Astrocyte (in vitro differentiated cells and primary cell): ENCODE data around the gene PPP1R11. TPM values are rescaled to one million over a fixed set of nuclear protein-coding genes. Genes with fewer than 3 reads are reported as not detected.

Source experiments
- DNase-seq: peaks from one replicate; pipeline ENCODE4 v3.0.0-alpha.2; 2010; ENCODE audit warnings: low read depth
- FAIRE-seq: peaks from 2 replicates; lab custom pipeline; 2011; peaks lifted over from hg19 to GRCh38; lab: Jason Lieb, UNC
- H2AFZ ChIP-seq: 2 replicates; pipeline ENCODE4 v1.6.0; 2012; ENCODE audit warnings: low read depth, low read length, inconsistent platforms
- H3K27ac ChIP-seq: 2 replicates; pipeline ENCODE4 v1.5.1; 2011; ENCODE audit warnings: low read depth, low read length, inconsistent platforms
- H3K27me3 ChIP-seq: 2 replicates; pipeline ENCODE4 v1.6.0; 2011; ENCODE audit warnings: low read length, inconsistent platforms; ENCODE audit not compliant: insufficient read depth
- H3K36me3 ChIP-seq: 2 replicates; pipeline ENCODE4 v1.5.1; 2011; ENCODE audit warnings: low read length, inconsistent platforms; ENCODE audit not compliant: insufficient read depth
- H3K4me1 ChIP-seq: 2 replicates; pipeline ENCODE4 v1.5.1; 2011; ENCODE audit warnings: low read length, inconsistent platforms; ENCODE audit not compliant: insufficient read depth
- H3K4me2 ChIP-seq: 2 replicates; pipeline ENCODE4 v1.6.0; 2012; ENCODE audit warnings: low read length, inconsistent platforms
- H3K4me3 ChIP-seq: 2 replicates; pipeline ENCODE4 v1.5.1; 2011; ENCODE audit warnings: low read depth, mild to moderate bottlenecking, low read length, inconsistent platforms; ENCODE audit not compliant: insufficient read depth
- H3K79me2 ChIP-seq: 2 replicates; pipeline ENCODE4 v1.6.0; 2012; ENCODE audit warnings: mild to moderate bottlenecking, low read length, inconsistent platforms; ENCODE audit not compliant: insufficient read depth
- H3K9ac ChIP-seq: 2 replicates; pipeline ENCODE4 v1.6.0; 2012; ENCODE audit warnings: mild to moderate bottlenecking, low read length, inconsistent platforms
- H3K9me3 ChIP-seq: 2 replicates; pipeline ENCODE4 v1.5.1; 2012; ENCODE audit warnings: low read depth, mild to moderate bottlenecking, low read length, inconsistent platforms; ENCODE audit not compliant: insufficient read depth
- H4K20me1 ChIP-seq: 2 replicates; pipeline ENCODE4 v1.6.0; 2012; ENCODE audit warnings: low read length, inconsistent platforms; ENCODE audit not compliant: insufficient read depth
- H3K27ac Mint-ChIP-seq: one replicate; pipeline ENCODE4 v1.8.0; 2021; ENCODE audit warnings: mild to moderate bottlenecking, mixed read lengths; ENCODE audit not compliant: unreplicated experiment
- H3K27me3 Mint-ChIP-seq: one replicate; pipeline ENCODE4 v1.8.0; 2021; ENCODE audit warnings: low read depth, mixed read lengths; ENCODE audit not compliant: unreplicated experiment
- H3K36me3 Mint-ChIP-seq: one replicate; pipeline ENCODE4 v1.8.0; 2021; ENCODE audit warnings: low read depth, mixed read lengths; ENCODE audit not compliant: unreplicated experiment
- H3K4me1 Mint-ChIP-seq: one replicate; pipeline ENCODE4 v1.8.0; 2021; ENCODE audit warnings: low read depth, mixed read lengths; ENCODE audit not compliant: unreplicated experiment
- H3K4me3 Mint-ChIP-seq: one replicate; pipeline ENCODE4 v1.8.0; 2021; ENCODE audit warnings: mild to moderate bottlenecking, moderate library complexity, mixed read lengths; ENCODE audit not compliant: unreplicated experiment
- H3K9me3 Mint-ChIP-seq: one replicate; pipeline ENCODE4 v1.8.0; 2021; ENCODE audit warnings: mild to moderate bottlenecking, mixed read lengths; ENCODE audit not compliant: unreplicated experiment
- CTCF ChIP-seq: IDR thresholded peaks from 2 replicates; pipeline ENCODE4 v1.5.1; 2011; ENCODE audit warnings: low read depth, mild to moderate bottlenecking, inconsistent platforms, low read length, moderate library complexity; ENCODE audit not compliant: insufficient read depth
- EZH2 ChIP-seq: IDR thresholded peaks from 2 replicates; pipeline ENCODE4 v1.6.1; 2012; ENCODE audit warnings: mild to moderate bottlenecking, low read length, inconsistent platforms; ENCODE audit not compliant: insufficient read depth
- total RNA-seq: library from RNA; stranded (reverse); gene quantifications from 2 replicates; pipeline ENCODE4 v1.2.1, GENCODE V29; 2021

The PPP1R11 gene
- total RNA-seq, 1 donor from 2014 or later: 37.8 TPM

GRCh38 chr6:30102414-30102969, 35.5 kb downstream of the PPP1R11 start:
- H3K9ac ChIP-seq: peak overlapping the region; percentile 32
- H3K27ac ChIP-seq: no peak overlapping the region
- H3K4me3 ChIP-seq: peak overlapping the region; percentile 46
- H3K27me3 ChIP-seq: peaks cover 57% of the 10 kb centered on the region
- FAIRE-seq: no peak
- Mint-ChIP-seq H3K9me3 (no peaks in the 10 kb centered on the region), H3K4me3 (peak overlapping the region; percentile 89), H3K27me3 (peaks cover 63% of the 10 kb centered on the region), H3K4me1 (peaks cover 7% of the 10 kb centered on the region), H3K36me3 (no peaks in the 10 kb centered on the region), H3K27ac (no peak overlapping the region)
- no peaks in the 10 kb centered on the region for H3K9me3 ChIP-seq
- H3K79me2 ChIP-seq: no peaks in the 10 kb centered on the region
- peaks cover 13% of the 10 kb centered on the region for H3K4me1 ChIP-seq
- H2AFZ ChIP-seq: peak overlapping the region; percentile 87
- H4K20me1 ChIP-seq: no peaks in the 10 kb centered on the region
- no peak for DNase-seq
- TF ChIP-seq EZH2: no peak
- no peak for TF ChIP-seq CTCF
- H3K36me3 ChIP-seq: no peaks in the 10 kb centered on the region
- peak overlapping the region; percentile 89 for H3K4me2 ChIP-seq

- Mint-ChIP-seq H3K27me3 (peaks cover 62% of the 10 kb centered on the region), H3K27ac (no peak overlapping the region), H3K9me3 (no peaks in the 10 kb centered on the region), H3K36me3 (peaks cover 2% of the 10 kb centered on the region), H3K4me3 (peak overlapping the region; percentile 89), H3K4me1 (peaks cover 7% of the 10 kb centered on the region)
- Histone ChIP-seq H3K4me2 (peak overlapping the region; percentile 89), H2AFZ (peak overlapping the region; percentile 83), H3K27ac (no peak overlapping the region), H3K79me2 (no peaks in the 10 kb centered on the region), H3K9me3 (no peaks in the 10 kb centered on the region), H3K36me3 (no peaks in the 10 kb centered on the region), H3K4me1 (peaks cover 13% of the 10 kb centered on the region), H3K9ac (peak overlapping the region; percentile 40), H4K20me1 (no peaks in the 10 kb centered on the region), H3K27me3 (peaks cover 50% of the 10 kb centered on the region), H3K4me3 (peak overlapping the region; percentile 46)
- TF ChIP-seq CTCF (peak; percentile 85), EZH2 (no peak)
- DNase-seq (peak; percentile 58), FAIRE-seq (no peak)
Observed at GRCh38 chr6:30102970-30103871, 36.2 kb downstream of the PPP1R11 start.
